Gastrocnemius medialis (tissue), 4 donors: Measurements from ENCODE around the gene IFT88.

Experiments
- CTCF ChIP-seq, 5 experiments: fragments of 450-650 bp in 3 of 5; fragments of 200-600 bp in 2 of 5; sonication (generic) in 2 of 5; IDR thresholded peaks in 4 of 5; conservative IDR thresholded peaks in 1 of 5; 1 replicate in 4 of 5; 2 replicates in 1 of 5; pipeline ENCODE4 v1.5.1; 2016 to 2019; ENCODE audit warnings: antibody characterized with exemption in 5 of 5, mild to moderate bottlenecking in 3 of 5, moderate library complexity in 3 of 5
- POLR2A ChIP-seq, 2 donors: fragments of 450-650 bp; IDR thresholded peaks; one replicate each; pipeline ENCODE4 v1.6.1; 2017; ENCODE audit warnings: antibody characterized with exemption in 2 of 2, mild to moderate bottlenecking in 2 of 2, moderate library complexity in 2 of 2

GRCh38 chr13:20738616-20739015, 171.7 kb downstream of the IFT88 start:
- TF ChIP-seq CTCF (IDR thresholded peaks at IDR 0.05 in 4 of 5, conservative IDR thresholded peaks at IDR 0.05 in 1 of 5), result no peak
- TF ChIP-seq POLR2A (IDR thresholded peaks at IDR 0.05), result no peak
